MCF 10A (cell line): ENCODE results near the gene CCDC40. TPM values are rescaled to one million over a fixed set of nuclear protein-coding genes. Genes with fewer than 3 reads are reported as not detected.

Source experiments
- BruUV-seq: library from RNA; stranded (reverse); fragments of 400-500 nt; replicated peaks from 2 replicates; lab custom pipeline; 2021; lab: Mats Ljungman, UMichigan
- CTCF ChIA-PET: fragments of 300-600 bp; sonication (Branson Sonifier 250); formaldehyde crosslinking; extraction: SDS; loops from one replicate; lab custom pipeline; 2021; ENCODE audit warnings: antibody characterized with exemption, inconsistent platforms; lab: Yijun Ruan, JAX
- POLR2A ChIA-PET: fragments of 300-600, 350-650 bp; sonication (Branson Sonifier 250); formaldehyde crosslinking; extraction: SDS; loops from one replicate; lab custom pipeline; 2020; ENCODE audit warnings: antibody characterized with exemption, inconsistent platforms; lab: Yijun Ruan, JAX
- DNase-seq: peaks from one replicate; pipeline ENCODE4 v3.0.0-alpha.2; 2018; ENCODE audit not compliant: unreplicated experiment
- H3K27ac Mint-ChIP-seq: one replicate; pipeline ENCODE4 v1.8.0; 2022; ENCODE audit warnings: mild to moderate bottlenecking, low read depth, mixed read lengths; ENCODE audit not compliant: unreplicated experiment
- H3K27me3 Mint-ChIP-seq: one replicate; pipeline ENCODE4 v1.8.0; 2022; ENCODE audit warnings: mixed read lengths; ENCODE audit not compliant: insufficient read depth, unreplicated experiment
- H3K36me3 Mint-ChIP-seq: one replicate; pipeline ENCODE4 v1.8.0; 2022; ENCODE audit warnings: mild to moderate bottlenecking, moderate library complexity, mixed read lengths; ENCODE audit not compliant: insufficient read depth, unreplicated experiment
- H3K4me1 Mint-ChIP-seq: one replicate; pipeline ENCODE4 v1.8.0; 2022; ENCODE audit warnings: mixed read lengths; ENCODE audit not compliant: insufficient read depth, unreplicated experiment
- H3K4me3 Mint-ChIP-seq: one replicate; pipeline ENCODE4 v1.8.0; 2022; ENCODE audit warnings: mild to moderate bottlenecking, moderate library complexity, mixed read lengths; ENCODE audit not compliant: unreplicated experiment
- H3K9me3 Mint-ChIP-seq: one replicate; pipeline ENCODE4 v1.8.0; 2022; ENCODE audit warnings: mixed read lengths; ENCODE audit not compliant: unreplicated experiment
- intact Hi-C: fragments of 100-400 bp; cut with micrococcal nuclease; formaldehyde crosslinking; loops from 2 replicates; pipeline ENCODE4 v1.14.1; 2022
- total RNA-seq: library from RNA; stranded (reverse); gene quantifications from 2 replicates; pipeline ENCODE4 v1.2.3, GENCODE V29; 2022
- TF ChIP-seq, protein P1 (sequence below): fragments of 200-600 bp; IDR thresholded peaks from one replicate; pipeline ENCODE4 v1.8.0; 2022; ENCODE audit warnings: antibody characterized with exemption, mild to moderate bottlenecking; ENCODE audit not compliant: unreplicated experiment

The CCDC40 gene
- total RNA-seq, 1 experiment from 2014 or later = 4.1 TPM

DNA sequence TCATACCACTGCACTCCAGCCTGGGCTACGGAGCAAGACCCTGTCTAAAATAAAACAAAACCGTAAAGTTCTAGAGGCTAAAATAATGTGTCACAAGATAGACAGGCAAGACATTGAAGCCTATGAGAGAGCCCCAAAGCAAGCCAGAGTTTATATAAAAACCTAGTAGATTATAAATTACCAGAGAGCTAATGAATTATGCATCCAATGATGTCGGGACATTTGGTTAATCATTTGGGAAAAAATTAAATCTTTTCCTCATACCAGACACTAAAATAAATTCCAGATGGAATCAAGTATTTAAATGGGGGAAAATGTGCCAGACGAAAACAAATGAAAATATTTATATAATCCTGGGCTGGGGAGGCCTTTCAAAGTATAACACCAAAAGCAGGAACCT is 24.2 kb downstream of the CCDC40 start:
- H3K27me3 Mint-ChIP-seq = no peaks in the 10 kb centered on the region
- peaks cover 8% of the 10 kb centered on the region for H3K4me1 Mint-ChIP-seq
- POLR2A ChIA-PET = no interaction called here
- H3K36me3 Mint-ChIP-seq = no peaks in the 10 kb centered on the region
- CTCF ChIA-PET = interaction anchor here (0.7 kb wide), 1 partner anchor 1541 kb away, joined by 3 read pairs; no protein-coding TSS in a partner anchor
- H3K4me3 Mint-ChIP-seq = no peak overlapping the region
- TF ChIP-seq, protein P1, sequence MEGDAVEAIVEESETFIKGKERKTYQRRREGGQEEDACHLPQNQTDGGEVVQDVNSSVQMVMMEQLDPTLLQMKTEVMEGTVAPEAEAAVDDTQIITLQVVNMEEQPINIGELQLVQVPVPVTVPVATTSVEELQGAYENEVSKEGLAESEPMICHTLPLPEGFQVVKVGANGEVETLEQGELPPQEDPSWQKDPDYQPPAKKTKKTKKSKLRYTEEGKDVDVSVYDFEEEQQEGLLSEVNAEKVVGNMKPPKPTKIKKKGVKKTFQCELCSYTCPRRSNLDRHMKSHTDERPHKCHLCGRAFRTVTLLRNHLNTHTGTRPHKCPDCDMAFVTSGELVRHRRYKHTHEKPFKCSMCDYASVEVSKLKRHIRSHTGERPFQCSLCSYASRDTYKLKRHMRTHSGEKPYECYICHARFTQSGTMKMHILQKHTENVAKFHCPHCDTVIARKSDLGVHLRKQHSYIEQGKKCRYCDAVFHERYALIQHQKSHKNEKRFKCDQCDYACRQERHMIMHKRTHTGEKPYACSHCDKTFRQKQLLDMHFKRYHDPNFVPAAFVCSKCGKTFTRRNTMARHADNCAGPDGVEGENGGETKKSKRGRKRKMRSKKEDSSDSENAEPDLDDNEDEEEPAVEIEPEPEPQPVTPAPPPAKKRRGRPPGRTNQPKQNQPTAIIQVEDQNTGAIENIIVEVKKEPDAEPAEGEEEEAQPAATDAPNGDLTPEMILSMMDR = no peak
- no peaks in the 10 kb centered on the region for H3K9me3 Mint-ChIP-seq
- intact Hi-C loops = no loop called here
- DNase-seq = no peak
- BruUV-seq = no TSS peak
- H3K27ac Mint-ChIP-seq = no peak overlapping the region

DNA sequence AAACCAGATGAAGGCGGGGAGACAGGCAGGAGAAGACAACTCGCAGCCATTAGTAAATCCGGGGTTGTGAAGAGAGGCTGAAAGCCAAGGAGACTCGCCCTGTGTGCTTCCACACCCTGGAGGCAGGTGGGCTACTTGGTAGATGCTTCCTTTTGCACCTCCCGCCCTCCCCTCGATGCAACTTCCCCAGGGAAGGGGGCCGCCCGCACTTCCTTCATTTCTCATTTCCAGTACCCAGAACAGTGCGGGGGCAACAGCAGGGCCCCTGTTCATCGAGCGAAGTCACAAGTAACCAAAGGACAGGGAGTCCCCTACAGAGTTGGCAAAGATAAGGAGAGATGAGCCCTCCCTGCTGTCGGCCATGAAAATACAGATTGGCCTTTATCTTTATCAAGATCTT is 25.0 kb downstream of the CCDC40 start:
- Mint-ChIP-seq H3K27ac (no peak overlapping the region), H3K4me1 (peaks cover 8% of the 10 kb centered on the region), H3K4me3 (no peak overlapping the region), H3K36me3 (no peaks in the 10 kb centered on the region), H3K27me3 (no peaks in the 10 kb centered on the region), H3K9me3 (no peaks in the 10 kb centered on the region)
- DNase-seq = no peak
- POLR2A ChIA-PET = no interaction called here
- CTCF ChIA-PET = interaction anchor here (0.6 kb wide), 1 partner anchor 150 kb away, joined by 3 read pairs; no protein-coding TSS in a partner anchor
- intact Hi-C loops = no loop called here
- TF ChIP-seq, protein P1 = no peak
- no TSS peak for BruUV-seq

DNA sequence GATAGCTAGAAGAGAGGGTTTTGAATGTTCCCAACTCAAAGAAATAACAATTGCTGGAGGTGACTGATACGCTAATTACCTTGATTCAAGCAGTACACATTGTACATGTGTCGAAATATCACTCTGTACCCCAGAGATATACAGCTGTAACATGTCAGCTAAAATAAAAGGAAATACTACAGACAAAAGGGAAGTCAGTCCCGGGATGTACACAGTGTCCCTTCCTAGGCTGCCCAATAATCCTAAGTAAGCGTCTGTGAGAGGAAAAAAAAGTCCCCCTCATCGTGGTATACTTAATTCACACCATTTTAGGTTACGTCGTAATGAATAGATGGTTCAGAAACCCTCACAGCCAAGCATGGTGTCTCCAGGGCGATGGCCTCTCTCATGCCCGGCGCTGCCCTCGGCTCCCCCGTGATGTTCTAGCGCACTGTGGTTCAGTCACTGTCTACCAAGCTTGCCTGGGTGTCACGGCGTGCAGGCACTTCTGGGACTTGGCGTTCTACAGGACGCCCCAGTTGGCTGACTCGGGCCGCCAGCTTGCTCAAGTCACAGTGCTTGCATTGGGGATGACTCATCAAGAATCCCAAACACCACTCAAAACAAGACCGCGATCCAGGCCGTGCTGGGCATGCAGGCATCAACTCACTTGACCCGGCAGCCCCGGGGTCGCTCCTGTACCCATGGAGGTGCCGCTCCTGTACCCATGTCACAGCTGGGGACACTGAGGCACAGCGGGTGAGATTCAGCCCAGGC is 27.6 kb downstream of the CCDC40 start:
- POLR2A ChIA-PET = interaction anchor here (0.7 kb wide), 2 partner anchors 36 to 57 kb away, joined by 3 read pairs; no protein-coding TSS in a partner anchor
- H3K9me3 Mint-ChIP-seq = no peaks in the 10 kb centered on the region
- BruUV-seq = no TSS peak
- intact Hi-C loops = no loop called here
- H3K4me1 Mint-ChIP-seq = peaks cover 8% of the 10 kb centered on the region
- TF ChIP-seq, protein P1 = no peak
- peak; percentile 83 for DNase-seq
- H3K27ac Mint-ChIP-seq = no peak overlapping the region
- no peaks in the 10 kb centered on the region for H3K36me3 Mint-ChIP-seq
- CTCF ChIA-PET = interaction anchor here (0.6 to 0.7 kb wide), 2 partner anchors 53 to 119 kb away, joined by 3 read pairs; no protein-coding TSS in a partner anchor
- H3K4me3 Mint-ChIP-seq = no peak overlapping the region
- H3K27me3 Mint-ChIP-seq = no peaks in the 10 kb centered on the region

DNA sequence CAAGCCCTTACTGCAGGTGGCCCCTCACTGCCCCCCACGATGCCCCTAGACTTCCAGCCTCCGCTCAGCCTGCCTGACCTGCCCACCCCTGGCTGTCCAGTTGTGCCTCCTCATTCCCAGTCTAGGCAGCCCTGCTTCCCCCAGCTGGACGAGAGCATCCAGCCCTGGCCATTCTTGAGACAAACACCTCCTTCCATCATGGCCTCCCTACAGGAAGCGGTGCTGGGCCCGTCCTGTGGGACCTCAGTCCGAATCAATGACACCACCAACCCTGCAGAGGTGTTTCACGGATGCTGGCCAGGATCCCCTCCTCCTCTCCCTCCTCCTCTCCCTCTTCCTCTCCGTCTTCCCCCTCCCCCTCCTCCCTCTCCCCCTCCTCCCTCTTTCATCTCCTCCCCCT is 28.3 kb downstream of the CCDC40 start:
- Mint-ChIP-seq H3K27me3 (no peaks in the 10 kb centered on the region), H3K36me3 (no peaks in the 10 kb centered on the region), H3K27ac (no peak overlapping the region), H3K4me3 (no peak overlapping the region), H3K4me1 (peaks cover 8% of the 10 kb centered on the region), H3K9me3 (no peaks in the 10 kb centered on the region)
- CTCF ChIA-PET = interaction anchor here (0.7 kb wide), 1 partner anchor 118 kb away, joined by 3 read pairs; no protein-coding TSS in a partner anchor
- POLR2A ChIA-PET = no interaction called here
- TF ChIP-seq, protein P1 = no peak
- DNase-seq = no peak
- no TSS peak for BruUV-seq
- intact Hi-C loops = no loop called here
